Measurements from ENCODE around the gene ESYT2.

Gene ESYT2

DNA sequence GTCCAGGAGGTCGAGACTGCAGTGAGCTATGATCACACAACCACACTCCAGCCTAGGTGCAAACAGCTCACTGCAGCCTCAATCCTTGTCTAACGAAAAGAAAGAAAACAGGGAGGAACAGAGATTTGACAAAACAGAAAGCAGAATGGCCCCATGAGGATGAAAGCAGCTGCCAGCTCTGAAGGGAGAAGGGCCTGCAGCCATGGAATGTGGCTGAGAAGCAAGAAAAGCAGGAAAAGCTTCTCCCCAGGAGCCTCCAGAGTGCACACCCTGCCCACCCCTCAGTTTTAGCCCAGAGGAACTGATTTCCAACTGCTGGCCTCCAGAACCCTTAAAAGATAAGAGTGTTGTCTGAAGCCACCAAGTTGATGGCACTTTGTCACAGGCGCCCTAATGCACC lies 13.0 kb downstream of the ESYT2 start:
- POLR2A ChIA-PET: interaction anchor here (0.9 to 1.3 kb wide), 2 partner anchors 13 to 14 kb away, joined by 3 to 5 read pairs; partner anchors contain the start of gene ESYT2
- TF ChIP-seq, protein P1, sequence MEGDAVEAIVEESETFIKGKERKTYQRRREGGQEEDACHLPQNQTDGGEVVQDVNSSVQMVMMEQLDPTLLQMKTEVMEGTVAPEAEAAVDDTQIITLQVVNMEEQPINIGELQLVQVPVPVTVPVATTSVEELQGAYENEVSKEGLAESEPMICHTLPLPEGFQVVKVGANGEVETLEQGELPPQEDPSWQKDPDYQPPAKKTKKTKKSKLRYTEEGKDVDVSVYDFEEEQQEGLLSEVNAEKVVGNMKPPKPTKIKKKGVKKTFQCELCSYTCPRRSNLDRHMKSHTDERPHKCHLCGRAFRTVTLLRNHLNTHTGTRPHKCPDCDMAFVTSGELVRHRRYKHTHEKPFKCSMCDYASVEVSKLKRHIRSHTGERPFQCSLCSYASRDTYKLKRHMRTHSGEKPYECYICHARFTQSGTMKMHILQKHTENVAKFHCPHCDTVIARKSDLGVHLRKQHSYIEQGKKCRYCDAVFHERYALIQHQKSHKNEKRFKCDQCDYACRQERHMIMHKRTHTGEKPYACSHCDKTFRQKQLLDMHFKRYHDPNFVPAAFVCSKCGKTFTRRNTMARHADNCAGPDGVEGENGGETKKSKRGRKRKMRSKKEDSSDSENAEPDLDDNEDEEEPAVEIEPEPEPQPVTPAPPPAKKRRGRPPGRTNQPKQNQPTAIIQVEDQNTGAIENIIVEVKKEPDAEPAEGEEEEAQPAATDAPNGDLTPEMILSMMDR (IDR thresholded peaks at IDR 0.05; ENCODE audit: insufficient read depth, low read length, missing control alignments): no peak
- H3K4me3 ChIP-seq (ENCODE audit: low read depth, low read length): no peak overlapping the region
- CTCF ChIA-PET: interaction anchor here (0.8 to 2.2 kb wide), 5 partner anchors 8 to 166 kb away, joined by 3 to 9 read pairs (median 4); no protein-coding TSS in a partner anchor
- no peak for DNase-seq (ENCODE audit: low read depth, low spot score)

DNA sequence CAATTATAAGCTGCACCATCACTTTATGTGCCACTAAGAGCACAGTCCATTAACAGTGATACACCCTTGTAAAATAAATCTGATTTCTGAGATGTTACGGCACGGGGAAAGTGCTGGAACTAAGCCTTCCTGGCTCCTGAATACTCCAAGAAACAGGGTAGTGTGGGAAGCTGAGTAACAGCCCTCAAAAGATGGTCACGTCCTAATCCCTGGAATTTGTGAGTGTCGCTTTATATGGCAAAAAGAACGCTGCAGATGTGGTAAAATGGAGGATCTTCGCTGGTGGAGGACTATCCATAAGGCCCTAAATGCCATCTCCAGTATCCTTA lies 13.5 kb downstream of the ESYT2 start:
- TF ChIP-seq, protein P1 (IDR thresholded peaks at IDR 0.05; ENCODE audit: insufficient read depth, low read length, missing control alignments): no peak
- no peak overlapping the region for H3K4me3 ChIP-seq (ENCODE audit: low read depth, low read length)
- ChIA-PET CTCF (interaction anchor here (0.8 to 2.2 kb wide), 5 partner anchors 9 to 166 kb away, joined by 3 to 9 read pairs (median 4); no protein-coding TSS in a partner anchor), POLR2A (interaction anchor here (1.3 kb wide), 1 partner anchor 13 kb away, joined by 3 read pairs; the partner anchor contains the start of gene ESYT2)
- no peak for DNase-seq (ENCODE audit: low read depth, low spot score)

DNA sequence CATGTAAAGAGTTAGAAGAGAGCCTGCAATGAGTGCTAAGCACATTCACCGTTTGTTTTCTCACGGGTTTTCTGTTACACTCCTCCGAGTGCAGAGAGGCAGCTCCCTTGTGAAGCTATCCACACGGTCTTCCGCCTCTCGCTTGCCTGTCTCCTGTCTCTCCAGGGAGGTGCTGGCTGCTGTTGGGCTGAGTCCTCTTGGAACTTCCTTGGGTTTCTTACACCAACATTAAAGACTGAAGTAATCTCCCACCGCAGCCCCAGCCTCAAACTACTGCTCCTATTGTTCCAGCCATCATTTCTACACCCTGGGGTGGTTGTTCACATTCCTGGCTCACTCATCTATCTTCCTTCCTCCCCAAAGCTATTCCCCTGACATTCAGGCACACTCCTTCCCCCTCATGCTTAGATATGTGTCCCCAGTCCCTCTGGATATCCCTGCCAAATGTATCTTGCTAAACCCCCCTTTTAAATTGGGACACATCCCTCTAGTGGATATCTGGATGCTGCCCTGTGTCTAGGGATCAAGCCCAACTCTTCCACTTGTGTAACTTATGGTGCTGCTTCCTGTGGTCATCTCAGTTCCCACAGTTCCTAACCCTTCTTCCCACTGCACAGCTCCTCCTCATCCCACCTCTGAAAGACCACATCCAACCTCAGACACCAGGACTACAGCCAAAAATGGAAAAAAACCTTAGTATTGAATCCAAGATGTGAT lies 14.1 kb downstream of the ESYT2 start:
- TF ChIP-seq, protein P1 (IDR thresholded peaks at IDR 0.05; ENCODE audit: insufficient read depth, low read length, missing control alignments): no peak
- POLR2A ChIA-PET: no interaction called here
- CTCF ChIA-PET: interaction anchor here (0.8 to 2.2 kb wide), 4 partner anchors 8 to 162 kb away, joined by 3 to 9 read pairs (median 4); no protein-coding TSS in a partner anchor
- no peak for DNase-seq (ENCODE audit: low read depth, low spot score)
- no peak overlapping the region for H3K4me3 ChIP-seq (ENCODE audit: low read depth, low read length)

DNA sequence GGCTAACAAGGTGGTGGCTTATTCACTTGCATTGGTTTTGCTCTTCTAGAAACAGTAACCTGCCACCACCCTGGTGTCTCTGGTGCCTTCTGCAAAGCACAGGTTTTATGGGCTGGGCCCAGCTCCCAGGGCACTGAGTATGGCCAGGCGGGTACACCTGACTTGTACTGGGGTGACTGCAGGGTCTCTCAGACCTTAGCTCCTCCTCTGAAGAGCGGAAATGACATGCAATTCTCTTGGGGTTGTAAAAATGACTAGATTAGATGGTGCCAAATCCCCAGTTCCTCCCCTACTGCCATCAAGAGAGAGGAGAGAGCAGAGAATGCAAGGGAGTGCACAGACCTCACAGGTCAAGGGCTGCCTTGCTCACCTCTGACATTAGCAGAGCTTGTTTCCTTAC lies 14.7 kb downstream of the ESYT2 start:
- ChIA-PET POLR2A (no interaction called here), CTCF (no interaction called here)
- no peak overlapping the region for H3K4me3 ChIP-seq (ENCODE audit: low read depth, low read length)
- no peak for DNase-seq (ENCODE audit: low read depth, low spot score)
- TF ChIP-seq, protein P1 (IDR thresholded peaks at IDR 0.05; ENCODE audit: insufficient read depth, low read length, missing control alignments): no peak

DNA sequence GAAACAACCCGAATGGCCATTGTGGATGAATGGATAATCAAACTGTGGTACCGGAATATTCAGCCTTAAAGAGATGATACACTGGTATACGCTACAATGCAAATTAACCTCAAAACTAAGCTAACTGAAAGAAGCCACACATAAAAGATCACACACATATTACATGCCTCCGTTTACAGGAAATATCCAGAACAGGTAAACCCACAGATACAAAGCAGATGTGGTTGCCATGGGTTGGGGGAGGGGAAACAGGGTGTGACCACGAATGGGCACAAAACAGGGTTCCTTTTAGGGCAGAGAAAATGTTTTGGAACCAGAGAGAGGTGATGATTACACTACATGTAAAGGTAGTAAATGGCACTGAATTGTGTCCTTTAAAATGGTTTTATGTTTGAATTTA lies 16.6 kb downstream of the ESYT2 start:
- H3K4me3 ChIP-seq (ENCODE audit: low read depth, low read length): no peak overlapping the region
- ChIA-PET CTCF (interaction anchor here (1.0 to 1.4 kb wide), 3 partner anchors 10 to 19 kb away, joined by 3 read pairs; no protein-coding TSS in a partner anchor), POLR2A (no interaction called here)
- DNase-seq (ENCODE audit: low read depth, low spot score): no peak
- TF ChIP-seq, protein P1 (IDR thresholded peaks at IDR 0.05; ENCODE audit: insufficient read depth, low read length, missing control alignments): no peak

DNA sequence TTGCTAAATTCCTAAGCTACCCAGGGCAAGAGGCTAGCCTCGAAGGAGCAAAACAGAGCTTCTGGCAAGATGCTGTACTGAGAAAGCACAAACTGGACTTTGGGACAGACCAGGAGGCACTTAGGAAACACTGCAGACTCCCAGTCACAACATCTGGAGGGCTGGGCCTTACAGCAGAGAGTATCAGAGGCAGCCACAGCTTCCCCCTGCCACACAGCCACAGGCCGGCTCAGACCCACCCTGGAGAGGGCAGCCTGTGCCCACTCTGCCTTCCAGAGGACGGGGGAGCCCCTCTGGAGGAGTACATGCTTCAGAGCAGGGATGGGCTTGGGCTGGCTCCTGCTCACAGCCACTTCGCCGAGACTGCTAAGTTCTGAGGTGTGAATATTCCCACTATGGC lies 17.4 kb downstream of the ESYT2 start:
- ChIA-PET POLR2A (interaction anchor here (0.7 kb wide), 1 partner anchor 70 kb away, joined by 3 read pairs; no protein-coding TSS in a partner anchor), CTCF (interaction anchor here (0.6 to 1.4 kb wide), 5 partner anchors 9 to 165 kb away, joined by 3 read pairs; no protein-coding TSS in a partner anchor)
- DNase-seq (ENCODE audit: low read depth, low spot score): no peak
- H3K4me3 ChIP-seq (ENCODE audit: low read depth, low read length): no peak overlapping the region
- TF ChIP-seq, protein P1 (IDR thresholded peaks at IDR 0.05; ENCODE audit: insufficient read depth, low read length, missing control alignments): no peak
